HG02981 (cell line): ENCODE measurements around the gene KITLG.
"Not testable (repeated sequence)": the region's sequence is repeated elsewhere in the genome, so short reads cannot be mapped to it uniquely, and the experiment has no call there.

Experiments used
- ATAC-seq: cut with Tn5 transposase; IDR thresholded peaks from one replicate; pipeline ENCODE4 v1.9.1; 2021; ENCODE audit warnings: mild to moderate bottlenecking, moderate library complexity; ENCODE audit not compliant: unreplicated experiment

The KITLG gene

GRCh38 chr12:88576866-88577265, 3.4 kb downstream of the KITLG start:
- no peak for ATAC-seq

- ATAC-seq, result no peak
These were observed 4.8 kb downstream of the KITLG start for GRCh38 chr12:88575361-88575970.

DNA sequence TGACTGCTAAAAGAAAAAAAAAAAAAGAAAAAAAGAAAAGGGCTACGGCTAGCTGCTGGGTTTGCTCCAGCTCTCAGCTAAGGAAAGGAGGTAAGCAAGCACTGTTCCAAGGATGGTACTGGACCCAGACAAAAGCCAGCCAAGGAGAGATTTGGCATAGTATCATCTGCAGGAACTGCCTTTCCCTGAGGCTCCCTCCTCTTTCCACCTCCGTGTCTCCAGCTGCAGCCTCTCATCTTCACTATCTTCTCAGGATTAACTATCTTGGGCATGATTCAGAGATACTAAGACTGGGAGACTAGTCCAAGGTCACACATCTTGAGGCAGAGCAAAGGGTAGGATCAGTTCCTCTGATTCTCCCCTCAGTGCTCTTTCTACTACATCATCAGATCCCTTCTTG, 6.0 kb downstream of the KITLG start:
- ATAC-seq, result no peak

DNA sequence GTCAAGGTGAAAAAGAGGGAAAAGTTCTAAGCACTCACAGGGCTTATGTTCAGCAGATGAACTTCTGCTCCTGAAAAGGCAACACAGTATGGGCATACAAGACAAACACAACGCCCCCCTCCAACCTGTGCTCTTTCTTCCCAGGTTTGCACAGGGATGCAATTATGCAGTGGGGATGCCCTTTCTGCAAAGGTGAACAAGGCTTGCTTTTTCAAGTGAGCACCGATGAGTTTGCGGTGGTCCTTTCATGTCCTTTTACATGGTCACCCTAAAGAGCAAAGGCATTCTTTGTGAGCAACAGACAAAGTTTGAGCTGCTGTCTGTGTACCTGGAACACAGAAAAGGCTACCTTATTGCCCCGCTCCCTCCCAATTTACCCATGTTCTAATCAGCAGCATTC, 6.7 kb downstream of the KITLG start:
- no peak for ATAC-seq

- no peak for ATAC-seq
These were observed 7.3 kb downstream of the KITLG start for GRCh38 chr12:88572781-88573549.

GRCh38 chr12:88571543-88571942, 8.7 kb downstream of the KITLG start:
- ATAC-seq, result no peak

GRCh38 chr12:88570103-88570502, 10.2 kb downstream of the KITLG start:
- no peak for ATAC-seq

DNA sequence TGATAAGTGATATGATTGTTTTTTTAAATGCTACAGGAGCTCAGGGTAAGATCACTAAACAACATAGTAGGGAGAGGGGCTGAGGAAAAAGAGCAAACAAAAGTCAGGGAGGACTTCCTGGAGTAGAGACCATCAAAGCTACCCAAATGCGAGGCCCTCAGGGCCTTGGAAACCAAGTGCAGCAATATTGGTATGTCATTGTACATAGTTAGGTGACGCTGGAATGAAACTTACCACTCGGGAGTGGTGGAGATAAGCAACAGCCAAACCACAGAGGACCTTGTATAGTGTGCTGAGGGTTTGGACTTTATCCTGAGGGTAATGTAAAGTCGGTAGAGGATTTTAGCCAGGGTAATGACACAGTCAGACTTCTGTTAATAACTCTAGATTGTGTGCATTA, 13.8 kb downstream of the KITLG start:
- ATAC-seq, result no peak

- no peak for ATAC-seq
These were observed 17.3 kb downstream of the KITLG start for GRCh38 chr12:88562846-88563582.

DNA sequence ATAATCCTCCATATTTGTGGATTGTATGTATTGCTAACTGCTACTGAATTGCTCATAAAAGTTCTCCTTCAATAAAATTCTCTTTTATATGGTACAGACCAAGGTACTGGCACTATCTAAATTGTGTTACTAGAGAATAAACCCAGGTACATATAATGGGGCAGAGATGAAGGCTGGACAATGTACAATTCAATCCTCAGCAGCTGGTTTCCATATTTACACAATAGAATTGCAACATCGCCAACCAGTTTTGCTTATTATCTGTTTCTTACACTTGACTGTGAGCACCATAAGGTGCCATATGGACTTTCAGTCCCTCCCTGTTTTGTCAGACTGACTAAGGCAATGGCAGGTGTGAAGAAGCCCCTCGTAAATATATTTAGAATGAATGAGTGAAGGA, 18.1 kb downstream of the KITLG start:
- ATAC-seq, result no peak

- ATAC-seq, result no peak
These were observed 20.5 kb downstream of the KITLG start for GRCh38 chr12:88559772-88560171.

- no peak for ATAC-seq
These were observed 21.1 kb downstream of the KITLG start for GRCh38 chr12:88559199-88559598.

- ATAC-seq, result no peak
These were observed 21.9 kb downstream of the KITLG start for GRCh38 chr12:88558340-88558867.

- ATAC-seq, result no peak
These were observed 24.0 kb downstream of the KITLG start for GRCh38 chr12:88556213-88556774.

DNA sequence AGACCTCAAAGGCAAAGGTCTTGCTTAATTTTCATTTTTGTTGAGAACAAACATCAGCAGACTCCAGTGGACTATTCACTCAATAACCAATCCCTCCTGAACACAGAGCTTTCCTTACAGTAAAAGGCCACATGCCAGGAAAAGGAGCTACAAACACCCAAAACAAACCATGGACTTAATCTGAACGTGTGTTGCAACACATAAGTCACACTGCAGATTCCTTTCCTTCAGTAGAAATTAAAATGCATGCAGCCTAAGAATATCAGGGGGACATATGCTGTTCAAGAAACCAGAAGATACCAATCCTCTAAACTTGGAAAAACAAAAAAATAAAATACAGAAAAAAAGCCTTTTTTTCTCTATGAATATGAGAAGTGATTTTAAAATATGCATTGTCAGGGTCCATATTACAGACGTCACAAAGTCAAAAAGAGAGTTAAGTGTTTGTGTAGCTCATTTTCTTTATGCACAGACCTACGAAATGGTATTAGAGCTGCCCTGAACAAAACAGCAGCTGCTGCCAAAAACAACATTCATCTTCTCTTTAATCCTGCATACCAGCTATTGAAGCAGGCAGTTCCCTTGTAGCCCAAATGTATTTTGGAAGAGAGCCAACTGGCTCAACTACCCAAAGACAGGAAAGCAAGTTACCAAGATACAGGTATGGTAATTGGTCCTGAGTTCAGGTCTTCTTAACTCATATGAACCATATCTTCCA, 26.2 kb downstream of the KITLG start:
- ATAC-seq, result no peak

- no peak for ATAC-seq
These were observed 27.6 kb downstream of the KITLG start for GRCh38 chr12:88552610-88553079.

DNA sequence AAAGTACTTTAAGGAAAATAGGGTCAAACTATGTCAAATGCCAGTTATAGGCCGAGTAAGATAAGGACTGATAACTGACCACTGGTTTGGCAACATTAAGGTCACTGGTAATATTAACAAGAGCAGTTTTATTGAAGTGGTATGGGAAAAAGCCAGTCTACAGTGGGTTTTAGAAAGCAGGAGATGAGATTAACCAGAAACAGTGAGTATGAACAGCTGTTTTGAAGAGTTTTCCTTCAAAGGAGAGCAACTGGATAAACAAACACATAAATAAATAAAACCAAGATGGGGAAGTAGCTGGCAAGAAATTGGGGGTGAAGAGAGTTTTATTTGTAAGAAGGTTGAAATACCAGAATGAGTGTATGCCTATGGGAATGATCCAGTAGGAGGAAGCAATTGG, 30.3 kb downstream of the KITLG start:
- ATAC-seq, result no peak

GRCh38 chr12:88547949-88548348, 32.3 kb downstream of the KITLG start:
- not testable (repeated sequence) for ATAC-seq

DNA sequence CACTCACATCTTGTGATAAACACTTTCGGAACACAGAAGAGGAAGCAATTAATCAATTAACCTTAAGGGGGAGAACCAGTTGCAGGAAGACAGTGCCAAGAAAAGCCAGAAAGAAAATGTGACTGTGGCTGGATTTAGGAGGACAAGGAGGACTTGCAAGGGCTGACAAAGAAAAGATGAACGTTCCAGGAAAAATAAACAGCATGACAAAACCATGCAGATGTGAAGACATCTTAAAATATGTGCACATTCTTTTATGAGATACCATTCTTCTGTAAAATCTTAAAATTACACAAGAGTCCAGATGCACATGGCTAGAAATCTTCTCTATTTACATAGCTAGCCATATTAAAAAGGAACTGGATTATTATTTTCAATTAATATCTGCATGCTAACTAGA, 33.4 kb downstream of the KITLG start:
- ATAC-seq, result no peak

GRCh38 chr12:88546226-88546625, 34.0 kb downstream of the KITLG start:
- no peak for ATAC-seq
